GM06990 (cell line): Measurements from ENCODE around the gene NAA25.

Experiments used
- DNase-seq: peaks from one replicate; pipeline ENCODE4 v3.0.0-alpha.2; 2011; ENCODE audit not compliant: insufficient read length; ENCODE audit errors: extremely low read depth
- H3K27me3 ChIP-seq: replicated peaks from 2 replicates; pipeline ENCODE4 v1.6.0; 2011; ENCODE audit warnings: low read length; ENCODE audit not compliant: control insufficient read depth, insufficient read depth
- H3K36me3 ChIP-seq: 2 replicates; pipeline ENCODE4 v1.5.1; 2011; ENCODE audit warnings: low read length; ENCODE audit not compliant: control insufficient read depth, insufficient read depth
- H3K4me3 ChIP-seq: replicated peaks from 2 replicates; pipeline ENCODE4 v1.5.1; 2011; ENCODE audit warnings: low read depth, mild to moderate bottlenecking, control low read depth, low read length
- TF ChIP-seq, protein P1 (sequence below): IDR thresholded peaks from 2 replicates; pipeline ENCODE4 v1.5.1; 2011; ENCODE audit warnings: low read length, control low read depth, mild to moderate bottlenecking, inconsistent platforms; ENCODE audit not compliant: insufficient read depth, poor library complexity, severe bottlenecking

NAA25 gene

DNA sequence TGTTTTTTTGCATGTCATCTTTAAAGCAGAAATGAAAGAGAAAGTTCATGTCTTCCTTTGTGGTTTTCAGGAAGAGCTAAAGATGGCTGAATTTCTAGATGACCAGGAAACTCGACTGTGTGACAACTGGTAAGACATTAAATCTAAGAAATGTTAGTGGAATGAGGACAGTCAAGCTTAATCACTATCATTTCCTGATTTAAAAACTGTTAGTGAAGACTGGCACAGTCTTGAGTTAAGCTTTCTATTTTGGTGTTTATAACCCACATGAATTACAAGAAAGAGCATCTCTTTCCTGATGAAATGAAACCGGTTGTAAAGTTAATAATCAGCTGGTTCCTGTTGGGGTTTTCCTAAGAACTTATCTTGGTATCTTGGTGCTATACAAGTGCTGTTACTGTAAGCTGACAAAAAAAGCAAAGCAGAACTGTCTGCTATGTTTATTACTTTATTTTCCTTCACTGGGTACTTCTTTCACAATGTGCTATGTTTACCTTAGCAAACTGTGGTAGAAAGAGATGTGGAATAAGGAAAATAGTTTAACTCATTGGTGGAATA lies 21.9 kb upstream of the NAA25 start:
- DNase-seq: peak; percentile 52
- peak overlapping the region; percentile 45 for H3K4me3 ChIP-seq
- H3K27me3 ChIP-seq: no peaks in the 10 kb centered on the region
- TF ChIP-seq, protein P1, sequence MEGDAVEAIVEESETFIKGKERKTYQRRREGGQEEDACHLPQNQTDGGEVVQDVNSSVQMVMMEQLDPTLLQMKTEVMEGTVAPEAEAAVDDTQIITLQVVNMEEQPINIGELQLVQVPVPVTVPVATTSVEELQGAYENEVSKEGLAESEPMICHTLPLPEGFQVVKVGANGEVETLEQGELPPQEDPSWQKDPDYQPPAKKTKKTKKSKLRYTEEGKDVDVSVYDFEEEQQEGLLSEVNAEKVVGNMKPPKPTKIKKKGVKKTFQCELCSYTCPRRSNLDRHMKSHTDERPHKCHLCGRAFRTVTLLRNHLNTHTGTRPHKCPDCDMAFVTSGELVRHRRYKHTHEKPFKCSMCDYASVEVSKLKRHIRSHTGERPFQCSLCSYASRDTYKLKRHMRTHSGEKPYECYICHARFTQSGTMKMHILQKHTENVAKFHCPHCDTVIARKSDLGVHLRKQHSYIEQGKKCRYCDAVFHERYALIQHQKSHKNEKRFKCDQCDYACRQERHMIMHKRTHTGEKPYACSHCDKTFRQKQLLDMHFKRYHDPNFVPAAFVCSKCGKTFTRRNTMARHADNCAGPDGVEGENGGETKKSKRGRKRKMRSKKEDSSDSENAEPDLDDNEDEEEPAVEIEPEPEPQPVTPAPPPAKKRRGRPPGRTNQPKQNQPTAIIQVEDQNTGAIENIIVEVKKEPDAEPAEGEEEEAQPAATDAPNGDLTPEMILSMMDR: no peak
- H3K36me3 ChIP-seq: peaks cover 4% of the 10 kb centered on the region

DNA sequence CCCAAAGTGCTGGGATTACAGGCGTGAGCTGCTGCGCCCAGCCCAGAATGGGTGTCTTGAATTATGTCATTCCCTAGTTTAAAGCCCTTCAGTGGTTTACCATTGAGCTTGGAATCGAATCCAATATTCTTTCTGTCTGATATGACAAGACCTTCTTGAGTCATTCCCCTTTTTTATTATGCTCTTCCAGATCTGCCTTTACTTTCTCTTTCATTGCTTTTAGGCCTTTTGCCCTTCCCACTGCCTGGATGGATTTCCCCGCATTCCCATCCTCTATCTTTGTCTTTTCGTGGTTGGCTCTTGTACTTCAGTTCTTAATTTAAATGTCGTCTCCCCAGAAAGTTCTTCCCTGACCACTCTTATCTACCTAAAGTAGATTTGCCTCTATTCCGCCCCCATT lies 18.3 kb upstream of the NAA25 start:
- no peak for DNase-seq
- peak overlapping the region; percentile 92 for H3K4me3 ChIP-seq
- H3K36me3 ChIP-seq: no peaks in the 10 kb centered on the region
- no peaks in the 10 kb centered on the region for H3K27me3 ChIP-seq
- TF ChIP-seq, protein P1: no peak

DNA sequence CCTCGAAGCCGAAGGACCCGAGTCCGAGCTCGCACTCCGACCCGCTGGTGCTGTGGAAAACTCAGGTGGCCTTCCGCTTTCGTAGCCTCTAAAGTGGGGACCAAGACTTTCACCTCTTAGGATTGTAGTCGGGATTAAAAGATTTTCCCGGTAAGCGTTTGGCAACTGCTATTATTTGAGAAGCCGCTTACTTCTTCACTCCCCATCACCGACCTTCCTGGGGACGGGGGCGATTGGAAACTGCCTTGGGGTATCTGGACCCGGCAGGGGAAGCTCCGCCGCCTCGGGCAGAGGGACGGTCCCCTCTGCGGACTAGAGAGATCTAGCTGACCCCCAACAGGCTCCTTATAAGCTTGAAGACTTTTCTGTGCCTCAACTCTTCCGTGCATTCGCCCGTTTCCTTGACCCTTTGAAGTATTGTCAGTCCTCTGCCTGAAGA lies 17.4 kb upstream of the NAA25 start:
- no peaks in the 10 kb centered on the region for H3K36me3 ChIP-seq
- H3K27me3 ChIP-seq: no peaks in the 10 kb centered on the region
- peak; percentile 28 for DNase-seq
- TF ChIP-seq, protein P1: no peak
- H3K4me3 ChIP-seq: peak overlapping the region; percentile 92

DNA sequence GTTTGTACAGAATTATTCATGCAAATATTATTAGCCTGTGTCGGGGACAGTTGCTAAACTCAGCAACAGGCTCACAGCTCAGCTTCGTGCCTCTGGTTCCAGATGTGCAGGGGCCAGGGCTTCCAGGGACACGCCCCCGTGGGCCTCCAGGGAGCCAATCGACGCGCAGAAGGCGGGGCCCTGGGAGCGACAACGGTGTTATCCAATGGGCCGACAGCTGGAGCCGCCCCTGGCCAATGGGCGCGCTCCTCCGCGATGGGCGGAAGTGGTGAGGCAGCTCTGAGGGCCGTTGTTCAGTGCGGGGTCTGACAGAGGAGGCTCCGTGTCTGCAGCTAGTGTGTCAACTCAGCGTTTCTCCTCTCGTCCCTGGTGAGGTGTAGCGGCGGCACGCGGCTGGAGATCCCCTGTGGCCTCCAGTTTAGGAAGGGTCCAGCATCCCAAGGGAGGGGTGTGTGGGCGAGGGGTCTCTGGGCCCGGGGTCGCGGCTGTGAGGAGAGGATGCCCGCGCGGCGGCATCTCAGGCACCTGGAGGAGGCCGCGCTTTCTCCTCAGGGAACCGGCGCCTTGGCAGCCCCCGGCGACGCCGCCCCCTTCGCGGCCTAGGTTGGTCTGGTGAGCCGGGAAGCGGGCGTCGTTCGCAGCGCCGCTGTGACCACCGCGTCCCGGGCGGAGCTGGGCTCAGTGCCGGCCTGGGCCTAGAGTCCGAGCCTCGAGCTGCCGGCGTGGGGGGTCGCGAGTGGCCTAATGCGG lies 16.8 kb upstream of the NAA25 start, which contains the start of gene TRAFD1:
Gene TRAFD1 (plus strand): TSS at position 311 of the 750 bp plus-strand sequence. CDS start 4,963 bp downstream, outside the sequence.
- DNase-seq: peak; percentile 99
- TF ChIP-seq, protein P1: no peak
- H3K4me3 ChIP-seq: peak within 1 kb of the TSS; percentile 92

DNA sequence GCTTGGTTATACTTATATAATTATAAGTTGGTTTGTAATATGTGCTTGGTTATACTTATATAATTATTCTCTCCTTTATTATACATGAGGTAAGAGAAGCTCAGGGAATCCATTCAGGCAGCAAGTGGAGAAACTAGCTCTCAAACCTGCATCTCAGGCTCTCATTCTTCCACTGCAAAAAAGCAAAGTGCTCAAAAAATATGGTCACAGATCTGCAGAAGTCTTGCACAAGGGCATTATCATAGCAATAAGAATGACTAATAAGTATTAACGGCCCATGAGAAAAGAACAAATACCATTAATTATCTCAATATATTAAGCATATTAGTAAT lies 16.3 kb upstream of the NAA25 start:
- TF ChIP-seq, protein P1: no peak
- no peak for DNase-seq
- H3K36me3 ChIP-seq: no peaks in the 10 kb centered on the region
- no peak overlapping the region for H3K4me3 ChIP-seq
- H3K27me3 ChIP-seq: no peaks in the 10 kb centered on the region

More for the DNA sequence above, 16.8 kb upstream of the NAA25 start, which contains the start of gene TRAFD1:
- Histone ChIP-seq H3K36me3 (no peaks in the 10 kb centered on the region), H3K27me3 (no peaks in the 10 kb centered on the region)
